ENCODE measurements around the gene LEKR1. TPM values are rescaled to one million over a fixed set of nuclear protein-coding genes. Genes with fewer than 3 reads are reported as not detected.
A peak's percentile ranks its signal among the peaks of the same experiment; 100 is the strongest.

Gene LEKR1
- total and polyA plus RNA-seq, 9 of the 15 experiments (the other 6 are each of a cell fraction or from before 2014, with no cell fraction given), result 0.76 to 1.8 (median 1.2) TPM

- TF ChIP-seq ERF (CRISPR knock-in tag; IDR thresholded peaks at IDR 0.05) (no peak), LARP7 (IDR thresholded peaks at IDR 0.05) (no peak), FOXJ3 (CRISPR knock-in tag; IDR thresholded peaks at IDR 0.05) (no peak), DACH1 (IDR thresholded peaks at IDR 0.05; ENCODE audit: partially characterized antibody) (peak; percentile 94), MCM7 (IDR thresholded peaks at IDR 0.05) (peak in 1 of 2 experiments; percentile 91; a peak in 1 of 4 replicates)
Observed at GRCh38 chr3:157021679-157022078, 195.5 kb downstream of the LEKR1 start (continued).

GRCh38 chr3:157023226-157023625 is 197.1 kb downstream of the LEKR1 start:
- CTCF ChIA-PET (ENCODE audit: low intra/inter-chr PET ratio), result no interaction called here
- in situ Hi-C loops (cut with MboI), result no loop called here
- TF ChIP-seq CHD7 (IDR thresholded peaks at IDR 0.05; ENCODE audit: low read depth, low read length) (no peak), CCNT2 (IDR thresholded peaks at IDR 0.05; ENCODE audit: borderline replicate concordance, extremely low read depth, insufficient read length, low read depth, low read length) (no peak), HMG20B (CRISPR knock-in tag; IDR thresholded peaks at IDR 0.05) (no peak), TAF9B (IDR thresholded peaks at IDR 0.05; ENCODE audit: partially characterized antibody) (no peak), SIN3B (IDR thresholded peaks at IDR 0.05; ENCODE audit: low read depth) (no peak), ZBTB1 (CRISPR knock-in tag; IDR thresholded peaks at IDR 0.05; ENCODE audit: borderline replicate concordance, low read depth) (no peak), SMC3 (conservative IDR thresholded peaks at IDR 0.05; ENCODE audit: insufficient read depth, low read depth, low read length) (no peak), POLR3A (IDR thresholded peaks at IDR 0.05; ENCODE audit: borderline replicate concordance, extremely low read depth, insufficient read depth, insufficient read length) (no peak)

More at GRCh38 chr3:157023226-157023625, 197.1 kb downstream of the LEKR1 start:
- intact Hi-C loops (cut with micrococcal nuclease), result no loop called here
- no peaks in the 10 kb centered on the region for H3K27me3 ChIP-seq (ENCODE audit: control insufficient read depth in 2 of 2, insufficient read depth in 2 of 2, low read length in 2 of 2)
- no peak overlapping the region for H3K9ac ChIP-seq (ENCODE audit: insufficient read depth in 1 of 2, low read depth in 2 of 2, low read length in 2 of 2)
- H3K79me2 ChIP-seq (ENCODE audit: control insufficient read depth, insufficient read depth, low read length), result no peaks in the 10 kb centered on the region
- H4K20me1 ChIP-seq (replicated peaks; ENCODE audit: control insufficient read depth, insufficient read depth, low read length), result no peaks in the 10 kb centered on the region
- no peak overlapping the region for H2AFZ ChIP-seq (ENCODE audit: low read depth, low read length)
- H3K4me2 ChIP-seq (ENCODE audit: insufficient read depth, low read length), result no peak overlapping the region
- no peak overlapping the region for H3K27ac ChIP-seq (ENCODE audit: extremely low read depth, low read depth, low read length)
- no peaks in the 10 kb centered on the region for H3K9me3 ChIP-seq (replicated peaks; ENCODE audit: control insufficient read depth, insufficient read depth, low read depth, low read length)
- no peaks in the 10 kb centered on the region for H3K4me1 ChIP-seq (replicated peaks in 1 of 2; ENCODE audit: control insufficient read depth in 2 of 2, insufficient read depth in 2 of 2, low read length in 2 of 2)
- ATAC-seq (no peak), FAIRE-seq (no peak), DNase-seq (ENCODE audit: extremely low read depth in 1 of 4, low spot score in 3 of 4) (no peak)
- no peaks in the 10 kb centered on the region for H3K36me3 ChIP-seq (ENCODE audit: control insufficient read depth, insufficient read depth, low read length)
- no peaks in the 10 kb centered on the region for H3K9me1 ChIP-seq (ENCODE audit: control insufficient read depth, insufficient read depth, low read length)
- POLR2A ChIA-PET, result no interaction called here
- H3K4me3 ChIP-seq, result no peak overlapping the region
- BruUV-seq (replicated peaks), result no TSS peak

All from K562 (cell line).